ENCODE data around the gene GMPS. TPM values are rescaled to one million over a fixed set of nuclear protein-coding genes. Genes with fewer than 3 reads are reported as not detected.

Gene GMPS
- total and polyA plus RNA-seq, 2 of the 8 experiments (the other 6 are each of a cell fraction or from before 2014, with no cell fraction given), result 57.7 to 175 TPM

DNA sequence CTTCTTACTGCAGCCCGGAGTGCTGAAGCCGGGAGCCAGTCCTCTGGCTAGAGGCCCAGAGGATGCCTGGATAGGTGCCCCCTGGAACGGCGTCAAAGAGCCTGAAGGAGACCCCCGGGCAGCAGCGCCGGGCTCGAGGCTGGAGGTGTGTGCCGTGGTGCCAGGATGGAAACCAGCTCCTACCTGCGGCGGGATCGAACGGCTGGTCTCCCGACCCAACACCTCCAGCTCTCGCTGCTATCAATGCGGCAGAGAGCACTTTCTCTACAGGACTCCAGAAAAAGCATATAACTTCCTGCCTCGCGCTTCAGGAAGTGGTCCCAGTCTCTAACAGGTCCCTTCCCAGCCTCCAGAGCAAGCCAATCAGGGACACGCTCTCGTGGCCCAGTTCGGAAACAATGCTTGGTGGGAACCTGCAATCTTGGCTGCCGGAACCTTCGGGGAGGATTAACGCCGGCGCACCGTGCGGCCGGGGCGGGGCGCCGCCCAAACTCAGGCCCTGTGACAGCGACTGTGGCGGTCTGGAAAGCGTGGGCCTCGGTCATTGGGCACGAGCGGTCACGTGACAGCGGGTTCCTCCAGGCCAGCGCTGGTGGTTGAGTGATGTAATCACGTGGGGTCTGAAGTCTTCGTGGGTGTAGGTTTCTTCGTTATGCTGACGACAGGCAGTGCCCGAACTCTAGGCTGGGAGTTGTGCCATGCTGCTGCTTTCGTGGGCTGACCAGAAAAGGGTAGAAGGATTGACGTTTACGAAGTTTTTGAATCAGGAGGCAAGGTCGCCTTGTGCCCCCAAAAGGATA lies 16.1 kb upstream of the GMPS start, which contains the start of gene SLC33A1 (continued):
- TF ChIP-seq RXRA (IDR thresholded peaks at IDR 0.05; ENCODE audit: insufficient read depth, low read depth, low read length) (no peak), EZH2 (IDR thresholded peaks at IDR 0.05; ENCODE audit: low read depth, low read length, severe bottlenecking) (no peak), CTBP2 (IDR thresholded peaks at IDR 0.05; ENCODE audit: borderline replicate concordance, insufficient read depth, insufficient read length, low read length) (no peak), CBX8 (IDR thresholded peaks at IDR 0.05; ENCODE audit: borderline replicate concordance, low read depth, low read length) (no peak), HDAC6 (IDR thresholded peaks at IDR 0.05; ENCODE audit: low read depth, low read length) (no peak), SIX5 (IDR thresholded peaks at IDR 0.05; ENCODE audit: low read depth, low read length) (peak; percentile 5; the same call in 1 of the 2 replicates), POU5F1 (IDR thresholded peaks at IDR 0.05; ENCODE audit: low read depth, low read length) (no peak), GABPA (IDR thresholded peaks at IDR 0.05; ENCODE audit: borderline replicate concordance, insufficient read depth, low read length) (peak; percentile 98), PHF8 (conservative IDR thresholded peaks at IDR 0.05; ENCODE audit: low read depth, low read length) (peak; percentile 64), RBBP5 (IDR thresholded peaks at IDR 0.05; ENCODE audit: borderline replicate concordance, low read depth, low read length) (peak; percentile 78; the same call in 1 of the 2 replicates), NANOG (IDR thresholded peaks at IDR 0.05; ENCODE audit: insufficient read depth, low read depth, low read length, poor library complexity, severe bottlenecking) (no peak), SP1 (IDR thresholded peaks at IDR 0.05; ENCODE audit: low read depth, low read length) (peak; percentile 82), ASH2L (IDR thresholded peaks at IDR 0.05; ENCODE audit: low read length) (peak; percentile 97), ZNF274 (IDR thresholded peaks at IDR 0.05; ENCODE audit: borderline replicate concordance, extremely low read depth, low read length) (no peak)
- TF ChIP-seq, protein P1, sequence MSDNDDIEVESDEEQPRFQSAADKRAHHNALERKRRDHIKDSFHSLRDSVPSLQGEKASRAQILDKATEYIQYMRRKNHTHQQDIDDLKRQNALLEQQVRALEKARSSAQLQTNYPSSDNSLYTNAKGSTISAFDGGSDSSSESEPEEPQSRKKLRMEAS (IDR thresholded peaks at IDR 0.05), result peak; percentile 95

Measured in H1 (cell line).